Nephron progenitor cell (in vitro differentiated cells): ENCODE data around the gene TMEM63B.
"Not testable (repeated sequence)": the region's sequence is repeated elsewhere in the genome, so short reads cannot be mapped to it uniquely, and the experiment has no call there.

Experiments
- DNase-seq: peaks from one replicate; pipeline ENCODE4 v3.0.0; 2021
- H3K27ac Mint-ChIP-seq: 2 replicates; pipeline ENCODE4 v1.8.0; 2021; ENCODE audit warnings: mild to moderate bottlenecking, moderate library complexity, mixed read lengths
- H3K27me3 Mint-ChIP-seq: 2 replicates; pipeline ENCODE4 v1.8.0; 2021; ENCODE audit warnings: mild to moderate bottlenecking, low read depth, mixed read lengths; ENCODE audit not compliant: poor library complexity
- H3K36me3 Mint-ChIP-seq: 2 replicates; pipeline ENCODE4 v1.8.0; 2021; ENCODE audit warnings: low read depth, mixed read lengths
- H3K4me1 Mint-ChIP-seq: 2 replicates; pipeline ENCODE4 v1.8.0; 2021; ENCODE audit warnings: mixed read lengths
- H3K4me3 Mint-ChIP-seq: 2 replicates; pipeline ENCODE4 v1.8.0; 2021; ENCODE audit warnings: mild to moderate bottlenecking, moderate library complexity, mixed read lengths
- H3K9me3 Mint-ChIP-seq: 2 replicates; pipeline ENCODE4 v1.8.0; 2021; ENCODE audit warnings: mild to moderate bottlenecking, moderate library complexity, mixed read lengths
- CTCF ChIP-seq: fragments of 200-600 bp; sonication (generic); IDR thresholded peaks from 2 replicates; pipeline ENCODE4 v1.5.0; 2021; ENCODE audit warnings: antibody characterized with exemption

Gene TMEM63B

DNA sequence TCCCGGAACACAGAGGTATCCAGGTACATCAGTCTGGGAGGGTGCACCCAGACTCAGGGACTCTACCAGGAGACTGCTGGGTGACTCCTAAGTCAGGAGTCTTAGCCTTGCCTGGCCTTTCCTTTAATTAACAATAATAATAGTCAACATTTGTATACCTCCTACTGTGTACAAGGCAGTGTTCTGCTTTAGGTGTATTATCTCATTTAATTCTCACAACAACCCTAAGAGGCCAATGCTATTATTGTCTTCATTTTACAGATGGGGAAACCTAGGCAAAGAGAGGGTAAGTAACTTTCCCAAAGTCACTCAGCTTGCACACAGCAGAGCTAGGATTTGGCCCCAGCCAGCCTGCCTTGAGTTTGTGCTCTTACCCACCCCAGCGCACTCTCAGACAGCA, 39.7 kb upstream of the TMEM63B start:
- TF ChIP-seq CTCF: no peak
- H3K4me3 Mint-ChIP-seq: no peak overlapping the region
- no peak overlapping the region for H3K27ac Mint-ChIP-seq
- DNase-seq: no peak
- no peaks in the 10 kb centered on the region for H3K9me3 Mint-ChIP-seq
- H3K4me1 Mint-ChIP-seq: peaks cover 21% of the 10 kb centered on the region
- H3K36me3 Mint-ChIP-seq: peaks cover 17% of the 10 kb centered on the region
- H3K27me3 Mint-ChIP-seq: no peaks in the 10 kb centered on the region

GRCh38 chr6:44088827-44089590, 38.3 kb upstream of the TMEM63B start:
- peak overlapping the region; percentile 42 for H3K27ac Mint-ChIP-seq
- no peaks in the 10 kb centered on the region for H3K9me3 Mint-ChIP-seq
- no peak for DNase-seq
- H3K4me1 Mint-ChIP-seq: peaks cover 16% of the 10 kb centered on the region
- no peak overlapping the region for H3K4me3 Mint-ChIP-seq
- TF ChIP-seq CTCF: no peak
- peaks cover 25% of the 10 kb centered on the region for H3K36me3 Mint-ChIP-seq
- H3K27me3 Mint-ChIP-seq: no peaks in the 10 kb centered on the region

GRCh38 chr6:44090465-44090864, 36.9 kb upstream of the TMEM63B start:
- H3K4me1 Mint-ChIP-seq: peaks cover 4% of the 10 kb centered on the region
- no peak for TF ChIP-seq CTCF

GRCh38 chr6:44091356-44091755, 36.0 kb upstream of the TMEM63B start:
- not testable (repeated sequence) for H3K9me3 Mint-ChIP-seq, H3K27me3 Mint-ChIP-seq, H3K4me1 Mint-ChIP-seq, H3K27ac Mint-ChIP-seq, DNase-seq, H3K4me3 Mint-ChIP-seq
- peaks cover 39% of the 10 kb centered on the region for H3K36me3 Mint-ChIP-seq

More at GRCh38 chr6:44090465-44090864, 36.9 kb upstream of the TMEM63B start:
- H3K36me3 Mint-ChIP-seq: peaks cover 37% of the 10 kb centered on the region
- H3K27ac Mint-ChIP-seq: no peak overlapping the region
- H3K4me3 Mint-ChIP-seq: no peak overlapping the region
- no peaks in the 10 kb centered on the region for H3K9me3 Mint-ChIP-seq
- peaks cover 3% of the 10 kb centered on the region for H3K27me3 Mint-ChIP-seq
- DNase-seq: no peak

DNA sequence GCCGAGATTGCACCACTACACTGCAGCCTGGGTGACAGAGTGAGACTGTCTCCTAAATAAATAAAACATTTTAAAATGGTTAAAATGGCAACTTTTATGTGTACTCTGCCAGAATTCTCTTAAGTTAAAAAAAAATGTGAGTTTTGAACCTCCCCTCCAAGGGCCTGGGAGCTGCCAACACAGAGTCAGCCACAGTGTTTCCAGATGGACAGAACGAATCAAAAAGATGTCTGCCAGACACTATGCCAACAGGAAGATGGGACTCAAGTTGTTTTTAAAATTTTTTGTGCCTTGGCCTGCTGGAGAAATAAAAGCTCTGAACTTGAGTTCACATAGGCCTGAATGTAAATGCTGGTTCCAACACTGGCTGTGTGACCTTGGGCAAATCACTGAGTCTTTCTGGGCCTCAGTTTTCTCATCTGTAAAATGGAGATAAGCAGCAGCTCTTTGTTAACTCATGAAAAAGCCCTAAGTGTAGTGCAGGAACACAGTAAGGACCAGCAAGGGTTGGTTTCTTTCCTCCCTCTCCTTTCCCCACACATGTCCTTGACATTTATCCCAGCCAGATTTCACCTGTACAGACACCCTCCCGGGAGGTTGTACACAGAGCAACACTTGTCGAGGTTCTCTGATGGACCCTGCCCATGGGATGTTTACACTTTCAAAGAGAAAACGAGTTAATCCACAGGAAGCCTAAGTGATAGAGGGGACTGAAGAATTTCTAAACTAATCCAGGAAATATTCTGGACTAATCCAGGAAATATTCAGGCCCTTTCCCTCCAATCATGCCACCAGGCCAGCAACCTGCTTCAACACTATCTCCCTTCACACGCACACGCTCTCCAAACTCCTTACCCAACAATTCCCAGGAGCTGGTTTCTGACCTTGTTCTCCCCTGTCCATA, 35.1 kb upstream of the TMEM63B start:
- Mint-ChIP-seq H3K27ac (no peak overlapping the region), H3K9me3 (no peaks in the 10 kb centered on the region), H3K36me3 (peaks cover 42% of the 10 kb centered on the region), H3K27me3 (peaks cover 3% of the 10 kb centered on the region), H3K4me1 (no peaks in the 10 kb centered on the region), H3K4me3 (no peak overlapping the region)
- no peak for TF ChIP-seq CTCF
- DNase-seq: no peak

- no peaks in the 10 kb centered on the region for H3K4me1 Mint-ChIP-seq
- H3K27me3 Mint-ChIP-seq: peaks cover 3% of the 10 kb centered on the region
- peaks cover 42% of the 10 kb centered on the region for H3K36me3 Mint-ChIP-seq
- H3K4me3 Mint-ChIP-seq: no peak overlapping the region
- no peak for TF ChIP-seq CTCF
- no peaks in the 10 kb centered on the region for H3K9me3 Mint-ChIP-seq
- DNase-seq: no peak
- peak overlapping the region; percentile 39 for H3K27ac Mint-ChIP-seq
Measured at GRCh38 chr6:44093066-44093465, 34.3 kb upstream of the TMEM63B start.
